ENCODE data around the gene TUBGCP2. TPM values are rescaled to one million over a fixed set of nuclear protein-coding genes. Genes with fewer than 3 reads are reported as not detected.
"Not testable (repeated sequence)": the region's sequence is repeated elsewhere in the genome, so short reads cannot be mapped to it uniquely, and the experiment has no call there.

TUBGCP2 gene
- total RNA-seq, 1 donor from 2014 or later = 58.6 TPM

GRCh38 chr10:133268532-133268931 lies 40.1 kb downstream of the TUBGCP2 start:
- H3K36me3 Mint-ChIP-seq = no peaks in the 10 kb centered on the region
- TF ChIP-seq CTCF (conservative IDR thresholded peaks at IDR 0.05) = no peak
- no peak for DNase-seq (ENCODE audit: extremely low spot score, unreplicated experiment)
- no peaks in the 10 kb centered on the region for H3K27me3 Mint-ChIP-seq
- H3K4me1 Mint-ChIP-seq (ENCODE audit: unreplicated experiment) = no peaks in the 10 kb centered on the region
- no peaks in the 10 kb centered on the region for H3K9me3 Mint-ChIP-seq
- H3K4me3 Mint-ChIP-seq = no peak overlapping the region
- no peak overlapping the region for H3K27ac Mint-ChIP-seq

GRCh38 chr10:133267829-133268228 lies 40.8 kb downstream of the TUBGCP2 start:
- no peak for TF ChIP-seq CTCF (conservative IDR thresholded peaks at IDR 0.05)
- Mint-ChIP-seq H3K27ac (no peak overlapping the region), H3K4me3 (no peak overlapping the region), H3K9me3 (no peaks in the 10 kb centered on the region), H3K4me1 (ENCODE audit: unreplicated experiment) (no peaks in the 10 kb centered on the region), H3K27me3 (no peaks in the 10 kb centered on the region), H3K36me3 (no peaks in the 10 kb centered on the region)
- no peak for DNase-seq (ENCODE audit: extremely low spot score, unreplicated experiment)

GRCh38 chr10:133267293-133267692 lies 41.4 kb downstream of the TUBGCP2 start:
- Mint-ChIP-seq H3K27ac (no peak overlapping the region), H3K4me1 (ENCODE audit: unreplicated experiment) (no peaks in the 10 kb centered on the region), H3K27me3 (no peaks in the 10 kb centered on the region), H3K36me3 (no peaks in the 10 kb centered on the region), H3K4me3 (no peak overlapping the region), H3K9me3 (no peaks in the 10 kb centered on the region)
- TF ChIP-seq CTCF (conservative IDR thresholded peaks at IDR 0.05) = no peak
- no peak for DNase-seq (ENCODE audit: extremely low spot score, unreplicated experiment)

- Mint-ChIP-seq H3K4me3 (no peak overlapping the region), H3K36me3 (no peaks in the 10 kb centered on the region), H3K27me3 (no peaks in the 10 kb centered on the region), H3K27ac (no peak overlapping the region), H3K9me3 (no peaks in the 10 kb centered on the region), H3K4me1 (ENCODE audit: unreplicated experiment) (no peaks in the 10 kb centered on the region)
- no peak for TF ChIP-seq CTCF (conservative IDR thresholded peaks at IDR 0.05)
- DNase-seq (ENCODE audit: extremely low spot score, unreplicated experiment) = no peak
Measured at GRCh38 chr10:133266056-133266795, 42.4 kb downstream of the TUBGCP2 start.

- not testable (repeated sequence) for H3K4me3 Mint-ChIP-seq; H3K9me3 Mint-ChIP-seq; H3K4me1 Mint-ChIP-seq (ENCODE audit: unreplicated experiment); H3K27me3 Mint-ChIP-seq; DNase-seq (ENCODE audit: extremely low spot score, unreplicated experiment); H3K27ac Mint-ChIP-seq; H3K36me3 Mint-ChIP-seq
Measured at GRCh38 chr10:133265052-133265451, 43.6 kb downstream of the TUBGCP2 start.

- TF ChIP-seq CTCF (conservative IDR thresholded peaks at IDR 0.05) = no peak
- Mint-ChIP-seq H3K27ac (no peak overlapping the region), H3K27me3 (no peaks in the 10 kb centered on the region), H3K36me3 (no peaks in the 10 kb centered on the region), H3K9me3 (no peaks in the 10 kb centered on the region), H3K4me3 (no peak overlapping the region), H3K4me1 (ENCODE audit: unreplicated experiment) (peaks cover 2% of the 10 kb centered on the region)
- no peak for DNase-seq (ENCODE audit: extremely low spot score, unreplicated experiment)
Measured at GRCh38 chr10:133264461-133264860, 44.2 kb downstream of the TUBGCP2 start.
